Cerebellar nuclear complex (tissue), 1 donor: ENCODE measurements around the gene BLOC1S5.
"Not testable (repeated sequence)": the region's sequence is repeated elsewhere in the genome, so short reads cannot be mapped to it uniquely, and the experiment has no call there.

Experiments used
- DNase-seq, 2 experiments: peaks; one replicate each; lab custom pipeline; 2025; lab: John Stamatoyannopoulos, UW

BLOC1S5 gene

GRCh38 chr6:7993399-7993798 is 70.8 kb downstream of the BLOC1S5 start:
- no peak for DNase-seq

DNA sequence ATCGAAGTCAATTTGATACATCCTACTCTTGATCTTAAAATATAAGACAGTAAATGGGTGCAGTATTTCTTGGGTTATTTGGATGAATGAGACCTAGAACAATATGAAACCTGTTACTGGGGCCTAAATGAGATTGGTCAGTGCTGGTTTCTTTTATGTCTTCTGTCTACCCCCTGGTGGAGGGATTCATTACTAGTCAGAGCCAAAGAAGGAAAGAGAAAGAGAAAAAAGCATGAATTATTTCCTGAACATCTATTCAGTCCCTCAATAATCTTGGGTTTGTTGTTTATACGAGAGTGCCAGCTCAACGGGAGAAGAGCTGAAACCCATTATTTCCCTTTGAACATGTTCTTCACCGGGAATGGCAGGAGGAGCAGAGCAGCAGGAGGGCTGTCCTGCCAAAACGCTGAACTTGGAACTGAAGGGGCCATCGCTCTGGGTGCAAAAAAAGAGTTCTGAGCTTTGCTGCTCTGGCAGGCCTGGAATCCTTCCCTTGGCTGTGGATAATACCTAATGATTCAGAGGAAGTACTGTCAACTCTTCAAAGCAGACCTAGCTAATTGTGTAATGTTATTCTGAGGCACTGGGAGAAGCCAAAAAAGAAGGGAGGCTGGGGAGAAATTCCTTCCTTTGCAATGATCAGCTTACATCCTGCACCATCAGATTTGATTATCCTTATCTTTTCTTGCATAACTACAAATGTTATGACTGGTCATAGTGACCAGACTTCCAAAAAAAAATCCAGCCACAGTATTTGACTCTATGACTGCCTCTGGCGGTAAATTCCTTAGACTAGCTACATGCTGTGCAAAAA is 72.0 kb downstream of the BLOC1S5 start:
- no peak for DNase-seq

- DNase-seq = no peak
Measured at GRCh38 chr6:7991536-7991935, 72.7 kb downstream of the BLOC1S5 start.

DNA sequence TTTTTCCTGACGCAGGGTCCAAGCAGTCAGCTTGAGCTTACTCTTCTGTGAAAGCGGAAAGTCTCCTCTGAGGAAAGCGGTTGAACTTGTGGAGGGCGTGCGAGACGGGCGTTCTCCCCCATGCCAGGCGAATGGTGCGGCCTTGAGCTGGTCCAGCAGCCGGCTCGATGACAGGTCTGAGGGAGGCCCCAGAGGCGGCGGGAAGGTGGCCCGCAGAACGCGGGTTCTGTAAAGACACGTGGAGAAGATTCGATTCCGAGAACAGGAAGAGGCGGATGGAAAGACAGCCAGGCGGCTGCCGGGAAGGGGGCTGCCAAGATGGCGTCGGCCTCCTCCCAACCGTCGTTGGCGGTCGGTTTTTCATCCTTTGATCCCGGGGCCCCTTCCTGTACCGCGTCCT is 78.0 kb downstream of the BLOC1S5 start:
- DNase-seq = no peak

DNA sequence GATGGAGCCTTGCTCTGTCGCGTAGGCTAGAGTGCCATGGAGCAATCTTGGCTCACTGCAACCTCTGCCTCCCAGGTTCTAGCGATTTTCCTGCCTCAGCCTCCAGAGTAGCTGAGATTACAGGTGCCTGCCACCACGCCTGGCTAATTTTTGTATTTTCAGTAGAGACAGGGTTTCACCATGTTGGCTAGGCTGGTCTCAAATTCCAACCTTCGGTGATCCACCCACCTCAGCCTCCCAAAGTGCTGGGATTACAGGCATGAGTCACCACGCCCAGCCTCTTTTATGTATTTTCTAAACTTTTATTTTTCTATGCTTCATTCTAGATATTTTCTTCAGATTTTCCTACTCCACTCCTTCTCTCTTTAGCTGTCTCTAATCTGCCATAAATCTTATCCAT is 80.2 kb downstream of the BLOC1S5 start:
- not testable (repeated sequence) for DNase-seq

- DNase-seq = no peak
Measured at GRCh38 chr6:7979831-7980230, 84.4 kb downstream of the BLOC1S5 start.

- DNase-seq = no peak
Measured at GRCh38 chr6:7978736-7979135, 85.5 kb downstream of the BLOC1S5 start.

GRCh38 chr6:7976485-7977056 is 87.6 kb downstream of the BLOC1S5 start:
- DNase-seq = no peak

- DNase-seq = no peak
Measured at GRCh38 chr6:7975764-7976146, 88.4 kb downstream of the BLOC1S5 start.

- DNase-seq = no peak
Measured at GRCh38 chr6:7974938-7975763, 89.0 kb downstream of the BLOC1S5 start.

- DNase-seq = no peak
Measured at GRCh38 chr6:7974565-7974937, 89.6 kb downstream of the BLOC1S5 start.

- no peak for DNase-seq
Measured at GRCh38 chr6:7973584-7973983, 90.6 kb downstream of the BLOC1S5 start.

GRCh38 chr6:7971499-7971898 is 92.7 kb downstream of the BLOC1S5 start:
- no peak for DNase-seq

DNA sequence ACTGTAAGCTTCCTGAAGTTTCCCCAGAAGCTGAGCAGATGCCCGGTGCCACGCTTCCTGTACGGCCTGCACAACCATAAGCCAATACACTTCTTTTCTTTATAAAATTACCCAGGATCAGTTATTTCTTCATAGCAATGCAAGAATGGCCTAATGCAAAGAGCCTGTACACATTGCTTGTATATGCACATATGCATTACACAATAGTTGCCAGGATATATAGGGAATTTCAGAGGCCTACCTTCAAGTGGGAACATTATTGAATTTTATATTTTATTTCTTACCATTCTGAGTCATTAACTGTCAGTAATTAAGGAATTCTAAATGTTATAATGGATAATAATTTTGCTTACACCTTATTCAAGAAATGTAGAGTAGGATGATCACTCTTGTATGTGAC is 93.6 kb downstream of the BLOC1S5 start:
- no peak for DNase-seq
